ENCODE results near the gene CFB. TPM values are rescaled to one million over a fixed set of nuclear protein-coding genes. Genes with fewer than 3 reads are reported as not detected.
A peak's percentile ranks its signal among the peaks of the same experiment; 100 is the strongest.
"Not testable (repeated sequence)": the region's sequence is repeated elsewhere in the genome, so short reads cannot be mapped to it uniquely, and the experiment has no call there.

Gene CFB
- total RNA-seq, 1 experiment from 2014 or later = 0.31 TPM

- peak overlapping the region; percentile 100; a peak in 6 of 7 replicates for H3K27ac Mint-ChIP-seq
Measured at GRCh38 chr6:31972709-31973350, 26.9 kb downstream of the CFB start.

GRCh38 chr6:31976065-31976464 is 30.2 kb downstream of the CFB start:
- no CpG with 5 or more reads among the region's 30 CpGs for WGBS (ENCODE audit: extremely low coverage, insufficient read length, low lambda C conversion rate)
- H3K79me1 ChIP-seq (ENCODE audit: insufficient read depth, low read depth, low read length, poor library complexity, severe bottlenecking); H3K27ac Mint-ChIP-seq: not testable (repeated sequence)

More at GRCh38 chr6:31972709-31973350, 26.9 kb downstream of the CFB start:
- Histone ChIP-seq H2BK20ac (ENCODE audit: low read depth, low read length, poor library complexity, severe bottlenecking) (no peak overlapping the region), H2BK5ac (ENCODE audit: insufficient read length, low read length) (no peak overlapping the region), H3K18ac (ENCODE audit: insufficient read length, low read depth, low read length) (no peak overlapping the region), H4K8ac (replicated peaks; ENCODE audit: insufficient read length, low read depth, low read length) (no peak overlapping the region), H3K79me2 (ENCODE audit: insufficient read depth, low read length) (no peaks in the 10 kb centered on the region; the same call in 1 of the 2 replicates), H3K56ac (ENCODE audit: insufficient read length, low read depth, low read length) (no peak overlapping the region), H4K5ac (ENCODE audit: insufficient read length, low read depth, low read length) (no peak overlapping the region), H3K27me3 (ENCODE audit: insufficient read depth, low read length) (no peaks in the 10 kb centered on the region), H4K20me1 (ENCODE audit: control insufficient read depth, insufficient read depth, insufficient read length) (no peaks in the 10 kb centered on the region), H3K9me3 (ENCODE audit: control insufficient read depth, low read depth, low read length) (no peaks in the 10 kb centered on the region), H3K27ac (ENCODE audit: insufficient read length, low read depth, low read length) (no peak overlapping the region), H2BK12ac (ENCODE audit: insufficient read length, low read depth, low read length) (no peak overlapping the region), H3K4ac (ENCODE audit: low read depth, low read length) (no peak overlapping the region), H2BK15ac (ENCODE audit: low read depth, low read length) (no peak overlapping the region), H2AFZ (ENCODE audit: low read length) (no peak overlapping the region), H3K4me2 (ENCODE audit: insufficient read depth, insufficient read length, low read length) (peak overlapping the region; percentile 94), H3K23me2 (ENCODE audit: insufficient read length, low read depth, low read length, poor library complexity, severe bottlenecking) (peaks cover 6% of the 10 kb centered on the region), H2BK120ac (ENCODE audit: low read depth, low read length, poor library complexity, severe bottlenecking) (no peak overlapping the region), H4K91ac (ENCODE audit: insufficient read length, low read depth, low read length) (no peak overlapping the region), H3K79me1 (ENCODE audit: insufficient read depth, low read depth, low read length, poor library complexity, severe bottlenecking) (no peaks in the 10 kb centered on the region), H3T11ph (ENCODE audit: low read length) (no peak overlapping the region), H3K14ac (ENCODE audit: insufficient read depth, low read length) (no peak overlapping the region), H3K9ac (ENCODE audit: extremely low read depth, insufficient read length, low read length) (peak overlapping the region; percentile 20), H3K23ac (ENCODE audit: insufficient read length, low read depth, low read length) (no peak overlapping the region), H2AK5ac (ENCODE audit: insufficient read length, low read length) (no peak overlapping the region), H3K4me1 (ENCODE audit: insufficient read depth, low read length) (peaks cover 3% of the 10 kb centered on the region; the same call in 1 of the 2 replicates)
- Mint-ChIP-seq H3K36me3 (ENCODE audit: insufficient read depth in 1 of 3, low read depth in 3 of 3) (peaks cover 25 to 54% (median 49%) of the 10 kb centered on the region in 3 experiments), H3K4me1 (peaks cover 8 to 11% of the 10 kb centered on the region in 2 experiments), H3K9me3 (peaks cover 6 to 13% of the 10 kb centered on the region in 2 experiments), H3K27me3 (ENCODE audit: low read depth) (no peaks in the 10 kb centered on the region; the same call in 1 of the 2 replicates), H3K4me3 (peak overlapping the region; percentile 91 to 97)
- DNase-seq = no peak
- WGBS (ENCODE audit: extremely low coverage, insufficient read length, low lambda C conversion rate) = no CpG with 5 or more reads among the region's 19 CpGs
- TF ChIP-seq CTCF (conservative IDR thresholded peaks at IDR 0.05) = no peak

More at GRCh38 chr6:31976065-31976464, 30.2 kb downstream of the CFB start:
- not testable (repeated sequence) for H3K18ac ChIP-seq (ENCODE audit: insufficient read length, low read depth, low read length); H3T11ph ChIP-seq (ENCODE audit: low read length); H3K56ac ChIP-seq (ENCODE audit: insufficient read length, low read depth, low read length); H3K4me3 Mint-ChIP-seq; H2AFZ ChIP-seq (ENCODE audit: low read length); H4K91ac ChIP-seq (ENCODE audit: insufficient read length, low read depth, low read length); H2BK120ac ChIP-seq (ENCODE audit: low read depth, low read length, poor library complexity, severe bottlenecking); DNase-seq; H4K8ac ChIP-seq (replicated peaks; ENCODE audit: insufficient read length, low read depth, low read length); H3K27me3 Mint-ChIP-seq (ENCODE audit: low read depth); H3K9ac ChIP-seq (ENCODE audit: extremely low read depth, insufficient read length, low read length); H3K9me3 ChIP-seq (ENCODE audit: control insufficient read depth, low read depth, low read length); H3K14ac ChIP-seq (ENCODE audit: insufficient read depth, low read length); H4K5ac ChIP-seq (ENCODE audit: insufficient read length, low read depth, low read length); H3K4me2 ChIP-seq (ENCODE audit: insufficient read depth, insufficient read length, low read length); H3K4me1 ChIP-seq (ENCODE audit: insufficient read depth, low read length); H3K27ac ChIP-seq (ENCODE audit: insufficient read length, low read depth, low read length); H3K27me3 ChIP-seq (ENCODE audit: insufficient read depth, low read length); H3K23me2 ChIP-seq (ENCODE audit: insufficient read length, low read depth, low read length, poor library complexity, severe bottlenecking); H2AK5ac ChIP-seq (ENCODE audit: insufficient read length, low read length); H3K4ac ChIP-seq (ENCODE audit: low read depth, low read length); H2BK20ac ChIP-seq (ENCODE audit: low read depth, low read length, poor library complexity, severe bottlenecking); H2BK12ac ChIP-seq (ENCODE audit: insufficient read length, low read depth, low read length); H3K79me2 ChIP-seq (ENCODE audit: insufficient read depth, low read length); H2BK15ac ChIP-seq (ENCODE audit: low read depth, low read length); H3K23ac ChIP-seq (ENCODE audit: insufficient read length, low read depth, low read length); H2BK5ac ChIP-seq (ENCODE audit: insufficient read length, low read length); H4K20me1 ChIP-seq (ENCODE audit: control insufficient read depth, insufficient read depth, insufficient read length)
- H3K36me3 Mint-ChIP-seq (ENCODE audit: insufficient read depth in 1 of 3, low read depth in 3 of 3) = peaks cover 13 to 36% (median 29%) of the 10 kb centered on the region in 3 experiments
- H3K4me1 Mint-ChIP-seq = peaks cover 8 to 11% of the 10 kb centered on the region in 2 experiments
- H3K9me3 Mint-ChIP-seq = peaks cover 6 to 13% of the 10 kb centered on the region in 2 experiments
